IMR-90 (cell line): ENCODE data around the gene HACD2.

ENCODE experiments used
- MAFK ChIP-seq: IDR thresholded peaks from 2 replicates; pipeline ENCODE4 v1.6.1; 2012; ENCODE audit warnings: low read depth, low read length, improper control_type of control experiment
- MAZ ChIP-seq: IDR thresholded peaks from 2 replicates; pipeline ENCODE4 v1.6.1; 2012; ENCODE audit warnings: low read depth, mild to moderate bottlenecking, low read length, improper control_type of control experiment, moderate library complexity, borderline replicate concordance
- POLR2A ChIP-seq: IDR thresholded peaks from 2 replicates; pipeline ENCODE4 v1.6.1; 2012; ENCODE audit warnings: mild to moderate bottlenecking, low read depth, low read length
- TF ChIP-seq, protein P1 (sequence below): conservative IDR thresholded peaks from 2 replicates; pipeline ENCODE4 v1.5.1; 2012; ENCODE audit warnings: mild to moderate bottlenecking, low read depth, low read length, improper control_type of control experiment

DNA sequence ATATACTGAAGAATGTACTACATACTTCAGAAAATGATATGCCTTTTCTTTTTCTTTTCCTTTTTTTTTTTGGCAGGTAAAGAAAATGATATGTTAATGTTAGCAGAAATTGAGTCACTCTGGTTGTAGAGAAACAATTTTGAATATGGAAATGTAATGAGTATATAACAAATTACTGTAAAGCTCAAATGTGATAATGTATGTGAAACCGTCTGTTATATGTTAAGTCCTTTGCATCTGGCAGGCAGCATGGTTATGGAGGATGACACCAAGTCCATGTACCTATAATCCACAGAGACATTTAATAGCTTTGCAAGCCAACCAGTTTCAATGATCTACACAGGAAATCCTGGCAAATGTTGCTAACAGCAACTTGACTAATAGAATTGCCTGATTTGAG lies 58.4 kb downstream of the HACD2 start:
- TF ChIP-seq, protein P1, sequence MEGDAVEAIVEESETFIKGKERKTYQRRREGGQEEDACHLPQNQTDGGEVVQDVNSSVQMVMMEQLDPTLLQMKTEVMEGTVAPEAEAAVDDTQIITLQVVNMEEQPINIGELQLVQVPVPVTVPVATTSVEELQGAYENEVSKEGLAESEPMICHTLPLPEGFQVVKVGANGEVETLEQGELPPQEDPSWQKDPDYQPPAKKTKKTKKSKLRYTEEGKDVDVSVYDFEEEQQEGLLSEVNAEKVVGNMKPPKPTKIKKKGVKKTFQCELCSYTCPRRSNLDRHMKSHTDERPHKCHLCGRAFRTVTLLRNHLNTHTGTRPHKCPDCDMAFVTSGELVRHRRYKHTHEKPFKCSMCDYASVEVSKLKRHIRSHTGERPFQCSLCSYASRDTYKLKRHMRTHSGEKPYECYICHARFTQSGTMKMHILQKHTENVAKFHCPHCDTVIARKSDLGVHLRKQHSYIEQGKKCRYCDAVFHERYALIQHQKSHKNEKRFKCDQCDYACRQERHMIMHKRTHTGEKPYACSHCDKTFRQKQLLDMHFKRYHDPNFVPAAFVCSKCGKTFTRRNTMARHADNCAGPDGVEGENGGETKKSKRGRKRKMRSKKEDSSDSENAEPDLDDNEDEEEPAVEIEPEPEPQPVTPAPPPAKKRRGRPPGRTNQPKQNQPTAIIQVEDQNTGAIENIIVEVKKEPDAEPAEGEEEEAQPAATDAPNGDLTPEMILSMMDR: no peak
- TF ChIP-seq MAFK (no peak), POLR2A (no peak), MAZ (no peak)
